Activated T-helper 9 cell treated with anti-CD3 and anti-CD28 coated beads, Interleukin-2, amount 50 U/mL, for 16 hours (primary cell): Measurements from ENCODE around the gene DCHS2.

Source experiments
- DNase-seq: peaks from one replicate; pipeline ENCODE4 v3.0.0-alpha.2; 2020; ENCODE audit warnings: low read depth

Gene DCHS2

GRCh38 chr4:154490583-154491340 lies 837 bp downstream of the DCHS2 start:
- DNase-seq = no peak

GRCh38 chr4:154490234-154490582 lies 1.4 kb downstream of the DCHS2 start:
- DNase-seq = no peak

- no peak for DNase-seq
These were observed 1.9 kb downstream of the DCHS2 start for GRCh38 chr4:154489558-154490233.

- DNase-seq = no peak
These were observed 4.5 kb downstream of the DCHS2 start for GRCh38 chr4:154487145-154487544.

GRCh38 chr4:154485127-154485773 lies 6.3 kb downstream of the DCHS2 start:
- no peak for DNase-seq

- DNase-seq = no peak
These were observed 13.1 kb downstream of the DCHS2 start for GRCh38 chr4:154478547-154478946.

DNA sequence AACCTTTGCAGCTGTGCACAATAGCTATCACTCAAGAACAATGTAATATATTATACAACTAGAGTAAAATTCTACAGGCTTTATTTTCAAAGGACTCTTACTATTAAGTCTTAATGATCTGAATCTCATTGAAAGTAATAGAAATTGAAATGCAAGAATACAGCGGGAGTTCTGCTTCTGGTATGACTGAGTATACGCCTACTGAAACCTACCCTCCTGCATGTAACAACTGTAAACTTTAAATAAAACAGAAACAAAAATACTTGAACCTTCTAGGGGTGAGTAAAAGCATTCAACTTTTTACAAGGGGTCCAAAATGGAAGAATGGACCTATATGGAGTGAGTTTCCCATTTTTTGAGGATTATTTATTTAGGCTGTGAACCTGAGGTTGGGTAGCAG lies 13.5 kb downstream of the DCHS2 start:
- no peak for DNase-seq

- DNase-seq = no peak
These were observed 15.4 kb downstream of the DCHS2 start for GRCh38 chr4:154476232-154476631.

- DNase-seq = no peak
These were observed 15.8 kb downstream of the DCHS2 start for GRCh38 chr4:154475820-154476219.

DNA sequence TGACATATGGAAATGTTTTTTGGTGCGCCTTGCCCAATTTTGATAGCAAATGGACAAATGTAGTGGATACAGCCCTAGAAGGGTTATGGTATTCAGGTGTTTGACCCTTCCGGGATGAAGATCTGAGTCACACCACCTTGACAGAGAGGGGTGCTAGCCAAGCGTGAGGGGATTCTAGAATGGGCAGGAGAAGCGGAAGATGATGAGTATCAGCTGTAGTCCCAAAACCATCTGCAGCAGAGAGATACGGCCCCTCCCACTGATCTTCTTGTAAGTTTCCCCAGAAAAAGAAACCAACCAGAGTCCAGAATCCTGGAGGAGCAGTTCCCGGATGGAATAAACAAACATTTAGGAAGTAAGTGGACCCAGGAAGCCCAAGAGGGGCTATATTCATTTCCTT lies 18.1 kb downstream of the DCHS2 start:
- DNase-seq = no peak

DNA sequence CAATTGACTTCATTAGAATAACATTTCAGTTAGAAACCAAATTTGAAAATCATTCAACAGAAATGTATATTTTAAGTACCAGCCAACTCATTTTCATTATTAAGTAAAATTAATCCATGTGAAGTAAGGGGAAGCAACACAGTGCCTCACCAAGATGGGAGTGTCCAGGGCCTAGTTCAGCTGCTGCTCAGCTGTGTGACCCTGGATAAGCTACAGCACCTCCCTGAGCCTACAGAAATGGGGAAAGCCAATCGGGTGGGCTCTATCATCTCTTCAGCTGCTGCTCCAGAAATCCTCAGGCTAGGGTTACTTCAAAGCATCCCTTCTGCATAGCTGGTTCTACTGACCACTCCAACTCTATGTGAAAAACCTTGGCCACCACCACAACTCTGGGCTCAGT lies 18.7 kb downstream of the DCHS2 start:
- DNase-seq = no peak

GRCh38 chr4:154471526-154472331 lies 19.9 kb downstream of the DCHS2 start:
- DNase-seq = no peak

DNA sequence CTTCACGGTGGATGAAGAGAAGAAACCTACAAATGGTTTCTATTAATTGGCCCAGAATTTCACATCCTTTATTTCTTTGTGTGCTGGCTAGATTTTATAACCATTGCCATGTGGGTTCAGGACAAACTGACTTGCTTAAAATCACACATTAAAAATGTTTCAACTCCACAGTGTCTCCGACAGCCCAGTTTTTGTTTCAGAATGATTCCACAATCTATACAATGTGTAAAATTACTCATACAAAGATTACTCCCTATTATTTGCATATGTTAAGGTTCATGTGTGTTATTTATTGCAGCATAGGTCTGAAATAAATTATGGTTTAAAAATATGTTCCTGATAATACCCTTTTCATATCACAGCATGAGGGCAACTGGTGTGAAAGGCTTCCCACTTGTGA lies 20.6 kb downstream of the DCHS2 start:
- no peak for DNase-seq

- no peak for DNase-seq
These were observed 23.7 kb downstream of the DCHS2 start for GRCh38 chr4:154467886-154468285.

DNA sequence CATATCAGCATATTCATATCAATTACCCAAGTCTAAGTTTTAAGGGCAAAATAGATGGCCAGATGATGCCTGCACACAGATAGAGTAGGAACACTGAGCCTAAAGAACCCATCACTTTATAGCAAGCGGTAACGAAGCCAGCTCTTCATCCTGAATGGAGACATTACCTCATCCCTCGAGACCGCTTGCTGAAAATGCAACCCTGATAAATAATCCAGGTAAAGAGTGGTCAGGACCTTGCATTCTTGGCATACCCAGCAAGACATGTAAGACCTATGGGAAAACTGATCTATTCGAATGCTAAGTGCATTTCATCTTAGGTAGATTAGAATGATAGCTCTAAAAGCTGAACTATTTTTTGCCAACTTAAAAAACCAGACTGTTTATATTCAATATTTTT lies 25.3 kb downstream of the DCHS2 start:
- no peak for DNase-seq

DNA sequence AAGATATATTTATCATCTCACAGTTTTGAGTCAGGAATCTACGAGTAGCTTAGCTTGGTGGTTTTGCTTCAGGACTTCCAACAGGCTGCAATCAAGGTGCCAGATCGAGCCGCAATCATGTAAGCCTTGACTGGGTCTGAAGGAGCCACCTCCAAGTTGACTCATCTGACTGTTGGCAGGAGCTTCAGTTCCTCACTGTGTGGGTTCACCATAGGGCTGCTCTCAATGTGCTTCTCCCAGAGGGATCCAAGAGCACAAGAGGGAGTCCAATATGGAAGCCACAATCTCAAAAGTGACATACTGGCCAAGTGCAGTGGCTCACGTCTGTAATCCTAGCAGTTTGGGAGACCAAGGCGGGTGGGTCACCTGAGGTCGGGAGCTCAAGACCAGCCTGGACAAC lies 26.5 kb downstream of the DCHS2 start:
- no peak for DNase-seq

- no peak for DNase-seq
These were observed 26.9 kb downstream of the DCHS2 start for GRCh38 chr4:154464654-154465053.

DNA sequence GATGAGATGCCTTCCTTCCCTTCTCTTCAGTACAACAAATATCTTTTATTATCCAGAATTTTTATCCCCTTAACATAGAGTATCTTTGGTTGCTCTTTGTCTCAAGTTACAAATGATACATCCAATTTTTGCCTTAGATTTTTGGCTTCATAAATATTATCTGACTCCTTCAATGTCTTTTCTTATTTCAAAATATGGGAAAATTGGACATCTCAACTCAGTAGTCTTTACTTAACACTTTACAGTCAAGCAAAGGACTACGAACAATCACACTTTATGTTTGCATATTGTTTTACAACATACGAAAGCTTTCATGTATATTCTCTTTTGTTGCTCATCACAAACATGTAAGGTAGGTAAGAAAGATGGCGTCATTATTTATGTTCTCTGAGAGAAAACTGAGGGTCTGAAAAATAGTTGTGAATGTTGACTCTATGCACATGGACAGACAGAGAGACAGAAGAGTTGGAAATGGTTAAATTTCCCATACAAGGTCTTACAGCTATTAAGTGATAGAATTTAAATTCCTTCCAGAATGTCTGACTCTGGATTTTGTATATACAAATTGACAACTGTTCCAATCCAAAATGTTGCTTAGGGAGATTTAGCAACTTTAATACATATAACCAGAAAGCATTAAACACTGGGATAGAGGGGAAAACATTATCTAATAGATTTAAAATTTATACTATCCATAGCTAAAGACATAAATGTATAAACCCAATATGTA lies 29.4 kb downstream of the DCHS2 start:
- no peak for DNase-seq

DNA sequence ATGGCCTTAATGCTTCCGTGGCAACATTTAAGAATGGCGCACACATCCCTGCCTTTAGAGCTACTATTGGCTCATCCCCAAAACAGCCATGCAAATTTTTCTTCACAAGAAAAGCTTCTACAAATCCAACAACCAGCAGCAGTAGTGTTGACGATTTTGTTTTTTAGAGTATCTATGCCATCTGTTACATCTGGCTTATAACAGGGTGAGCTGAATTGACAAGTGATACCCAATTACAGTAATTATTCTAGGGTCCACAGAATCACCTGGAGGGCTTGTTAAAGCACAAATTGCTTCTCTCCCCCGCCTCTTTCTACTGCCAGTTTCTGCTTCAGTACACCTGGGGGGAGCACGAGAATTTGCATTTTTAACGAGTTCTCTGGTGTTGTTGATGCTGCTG lies 34.1 kb downstream of the DCHS2 start:
- no peak for DNase-seq

- DNase-seq = no peak
These were observed 34.7 kb downstream of the DCHS2 start for GRCh38 chr4:154456889-154457288.

- no peak for DNase-seq
These were observed 35.4 kb downstream of the DCHS2 start for GRCh38 chr4:154456240-154456639.

DNA sequence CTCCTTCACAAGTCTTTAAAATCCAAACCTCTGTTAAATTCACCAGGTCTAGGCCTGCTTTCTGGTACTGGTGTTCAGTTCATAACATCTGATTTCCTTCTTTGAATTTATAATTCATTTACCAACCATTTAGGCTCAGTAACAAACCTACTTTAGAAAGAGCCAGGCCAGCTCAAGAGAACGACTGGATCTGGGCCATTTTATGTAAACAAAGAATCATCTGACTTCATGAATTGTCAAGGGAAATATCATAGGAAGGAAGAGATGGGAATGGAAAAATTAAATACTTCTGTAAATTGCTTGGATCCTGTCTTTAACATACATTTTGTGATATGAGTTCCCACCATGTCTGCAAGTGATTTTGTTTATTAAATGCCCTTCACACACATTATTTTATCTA lies 36.5 kb downstream of the DCHS2 start:
- no peak for DNase-seq
